ENCODE measurements around the gene HSPA12A.

Gene HSPA12A

GRCh38 chr10:116655568-116655967 lies 86.8 kb downstream of the HSPA12A start:
- no peak overlapping the region for H3K4me3 ChIP-seq (ENCODE audit: low read length in 2 of 2)
- no peaks in the 10 kb centered on the region for H3K9me3 ChIP-seq (ENCODE audit: control insufficient read depth in 2 of 2, low read length in 2 of 2)
- no peak overlapping the region for H3K27ac ChIP-seq (ENCODE audit: low read length)
- no peaks in the 10 kb centered on the region for H3K4me1 ChIP-seq (ENCODE audit: control insufficient read depth, insufficient read depth, low read length)
- no peaks in the 10 kb centered on the region for H3K36me3 ChIP-seq (ENCODE audit: control insufficient read depth in 2 of 2, insufficient read depth in 2 of 2, low read length in 2 of 2)
- peaks cover 0 to 6% of the 10 kb centered on the region in 2 donors for H3K27me3 ChIP-seq (ENCODE audit: control insufficient read depth in 1 of 2, insufficient read depth in 2 of 2, low read length in 2 of 2)
- no peak overlapping the region for H3K9ac ChIP-seq (ENCODE audit: low read length in 2 of 2)

- H3K4me1 ChIP-seq (ENCODE audit: control insufficient read depth, insufficient read depth, low read length), result no peaks in the 10 kb centered on the region
- H3K9ac ChIP-seq (ENCODE audit: low read length in 2 of 2), result no peak overlapping the region
- peaks cover 0 to 6% of the 10 kb centered on the region in 2 donors for H3K27me3 ChIP-seq (ENCODE audit: control insufficient read depth in 1 of 2, insufficient read depth in 2 of 2, low read length in 2 of 2)
- H3K9me3 ChIP-seq (ENCODE audit: control insufficient read depth in 2 of 2, low read length in 2 of 2), result no peaks in the 10 kb centered on the region
- H3K27ac ChIP-seq (ENCODE audit: low read length), result no peak overlapping the region
- H3K36me3 ChIP-seq (ENCODE audit: control insufficient read depth in 2 of 2, insufficient read depth in 2 of 2, low read length in 2 of 2), result no peaks in the 10 kb centered on the region
- H3K4me3 ChIP-seq (ENCODE audit: low read length in 2 of 2), result no peak overlapping the region
Observed at GRCh38 chr10:116654816-116655215, 87.5 kb downstream of the HSPA12A start.

GRCh38 chr10:116653885-116654284 lies 88.5 kb downstream of the HSPA12A start:
- Histone ChIP-seq H3K9me3 (ENCODE audit: control insufficient read depth in 2 of 2, low read length in 2 of 2) (no peaks in the 10 kb centered on the region), H3K36me3 (ENCODE audit: control insufficient read depth in 2 of 2, insufficient read depth in 2 of 2, low read length in 2 of 2) (no peaks in the 10 kb centered on the region), H3K4me3 (ENCODE audit: low read length in 2 of 2) (no peak overlapping the region), H3K27ac (ENCODE audit: low read length) (no peak overlapping the region), H3K4me1 (ENCODE audit: control insufficient read depth, insufficient read depth, low read length) (no peaks in the 10 kb centered on the region), H3K9ac (ENCODE audit: low read length in 2 of 2) (no peak overlapping the region), H3K27me3 (ENCODE audit: control insufficient read depth in 1 of 2, insufficient read depth in 2 of 2, low read length in 2 of 2) (peaks cover 0 to 6% of the 10 kb centered on the region in 2 donors)

- Histone ChIP-seq H3K27me3 (ENCODE audit: control insufficient read depth in 1 of 2, insufficient read depth in 2 of 2, low read length in 2 of 2) (no peaks in the 10 kb centered on the region), H3K36me3 (ENCODE audit: control insufficient read depth in 2 of 2, insufficient read depth in 2 of 2, low read length in 2 of 2) (no peaks in the 10 kb centered on the region), H3K27ac (ENCODE audit: low read length) (no peak overlapping the region), H3K4me3 (ENCODE audit: low read length in 2 of 2) (no peak overlapping the region), H3K4me1 (ENCODE audit: control insufficient read depth, insufficient read depth, low read length) (no peaks in the 10 kb centered on the region), H3K9ac (ENCODE audit: low read length in 2 of 2) (no peak overlapping the region), H3K9me3 (ENCODE audit: control insufficient read depth in 2 of 2, low read length in 2 of 2) (no peaks in the 10 kb centered on the region)
Observed at GRCh38 chr10:116648903-116649302, 93.5 kb downstream of the HSPA12A start.

- Histone ChIP-seq H3K27me3 (ENCODE audit: control insufficient read depth in 1 of 2, insufficient read depth in 2 of 2, low read length in 2 of 2) (no peaks in the 10 kb centered on the region), H3K9ac (ENCODE audit: low read length in 2 of 2) (no peak overlapping the region), H3K4me3 (ENCODE audit: low read length in 2 of 2) (no peak overlapping the region), H3K4me1 (ENCODE audit: control insufficient read depth, insufficient read depth, low read length) (no peaks in the 10 kb centered on the region), H3K27ac (ENCODE audit: low read length) (no peak overlapping the region), H3K9me3 (ENCODE audit: control insufficient read depth in 2 of 2, low read length in 2 of 2) (no peaks in the 10 kb centered on the region), H3K36me3 (ENCODE audit: control insufficient read depth in 2 of 2, insufficient read depth in 2 of 2, low read length in 2 of 2) (no peaks in the 10 kb centered on the region)
Observed at GRCh38 chr10:116646502-116646901, 95.9 kb downstream of the HSPA12A start.

- H3K27me3 ChIP-seq (ENCODE audit: control insufficient read depth in 1 of 2, insufficient read depth in 2 of 2, low read length in 2 of 2), result no peaks in the 10 kb centered on the region
- H3K9ac ChIP-seq (ENCODE audit: low read length in 2 of 2), result no peak overlapping the region
- H3K4me1 ChIP-seq (ENCODE audit: control insufficient read depth, insufficient read depth, low read length), result no peaks in the 10 kb centered on the region
- no peak overlapping the region for H3K27ac ChIP-seq (ENCODE audit: low read length)
- no peak overlapping the region for H3K4me3 ChIP-seq (ENCODE audit: low read length in 2 of 2)
- H3K9me3 ChIP-seq (ENCODE audit: control insufficient read depth in 2 of 2, low read length in 2 of 2), result peaks cover 0 to 2% of the 10 kb centered on the region in 2 donors
- no peaks in the 10 kb centered on the region for H3K36me3 ChIP-seq (ENCODE audit: control insufficient read depth in 2 of 2, insufficient read depth in 2 of 2, low read length in 2 of 2)
Observed at GRCh38 chr10:116637830-116638229, 104.5 kb downstream of the HSPA12A start.

GRCh38 chr10:116636976-116637375 lies 105.4 kb downstream of the HSPA12A start:
- Histone ChIP-seq H3K27ac (ENCODE audit: low read length) (no peak overlapping the region), H3K27me3 (ENCODE audit: control insufficient read depth in 1 of 2, insufficient read depth in 2 of 2, low read length in 2 of 2) (no peaks in the 10 kb centered on the region), H3K4me3 (ENCODE audit: low read length in 2 of 2) (no peak overlapping the region), H3K9me3 (ENCODE audit: control insufficient read depth in 2 of 2, low read length in 2 of 2) (peaks cover 0 to 2% of the 10 kb centered on the region in 2 donors), H3K9ac (ENCODE audit: low read length in 2 of 2) (no peak overlapping the region), H3K4me1 (ENCODE audit: control insufficient read depth, insufficient read depth, low read length) (no peaks in the 10 kb centered on the region), H3K36me3 (ENCODE audit: control insufficient read depth in 2 of 2, insufficient read depth in 2 of 2, low read length in 2 of 2) (no peaks in the 10 kb centered on the region)

- Histone ChIP-seq H3K9ac (ENCODE audit: low read length in 2 of 2) (no peak overlapping the region), H3K36me3 (ENCODE audit: control insufficient read depth in 2 of 2, insufficient read depth in 2 of 2, low read length in 2 of 2) (no peaks in the 10 kb centered on the region), H3K4me3 (ENCODE audit: low read length in 2 of 2) (no peak overlapping the region), H3K4me1 (ENCODE audit: control insufficient read depth, insufficient read depth, low read length) (no peaks in the 10 kb centered on the region), H3K9me3 (ENCODE audit: control insufficient read depth in 2 of 2, low read length in 2 of 2) (peaks cover 0 to 2% of the 10 kb centered on the region in 2 donors), H3K27ac (ENCODE audit: low read length) (no peak overlapping the region), H3K27me3 (ENCODE audit: control insufficient read depth in 1 of 2, insufficient read depth in 2 of 2, low read length in 2 of 2) (no peaks in the 10 kb centered on the region)
Observed at GRCh38 chr10:116636385-116636784, 106.0 kb downstream of the HSPA12A start.

GRCh38 chr10:116634126-116634975 lies 108.0 kb downstream of the HSPA12A start:
- Histone ChIP-seq H3K9ac (ENCODE audit: low read length in 2 of 2) (no peak overlapping the region), H3K4me1 (ENCODE audit: control insufficient read depth, insufficient read depth, low read length) (no peaks in the 10 kb centered on the region), H3K4me3 (ENCODE audit: low read length in 2 of 2) (no peak overlapping the region), H3K27ac (ENCODE audit: low read length) (no peak overlapping the region), H3K9me3 (ENCODE audit: control insufficient read depth in 2 of 2, low read length in 2 of 2) (no peaks in the 10 kb centered on the region), H3K27me3 (ENCODE audit: control insufficient read depth in 1 of 2, insufficient read depth in 2 of 2, low read length in 2 of 2) (no peaks in the 10 kb centered on the region), H3K36me3 (ENCODE audit: control insufficient read depth in 2 of 2, insufficient read depth in 2 of 2, low read length in 2 of 2) (no peaks in the 10 kb centered on the region)

- Histone ChIP-seq H3K9ac (ENCODE audit: low read length in 2 of 2) (no peak overlapping the region), H3K27me3 (ENCODE audit: control insufficient read depth in 1 of 2, insufficient read depth in 2 of 2, low read length in 2 of 2) (no peaks in the 10 kb centered on the region), H3K4me1 (ENCODE audit: control insufficient read depth, insufficient read depth, low read length) (no peaks in the 10 kb centered on the region), H3K9me3 (ENCODE audit: control insufficient read depth in 2 of 2, low read length in 2 of 2) (no peaks in the 10 kb centered on the region), H3K36me3 (ENCODE audit: control insufficient read depth in 2 of 2, insufficient read depth in 2 of 2, low read length in 2 of 2) (no peaks in the 10 kb centered on the region), H3K27ac (ENCODE audit: low read length) (no peak overlapping the region), H3K4me3 (ENCODE audit: low read length in 2 of 2) (no peak overlapping the region)
Observed at GRCh38 chr10:116633216-116633600, 109.2 kb downstream of the HSPA12A start.

- H3K9ac ChIP-seq (ENCODE audit: low read length in 2 of 2), result no peak overlapping the region
- no peak overlapping the region for H3K4me3 ChIP-seq (ENCODE audit: low read length in 2 of 2)
- H3K36me3 ChIP-seq (ENCODE audit: control insufficient read depth in 2 of 2, insufficient read depth in 2 of 2, low read length in 2 of 2), result no peaks in the 10 kb centered on the region
- H3K9me3 ChIP-seq (ENCODE audit: control insufficient read depth in 2 of 2, low read length in 2 of 2), result no peaks in the 10 kb centered on the region
- no peak overlapping the region for H3K27ac ChIP-seq (ENCODE audit: low read length)
- H3K4me1 ChIP-seq (ENCODE audit: control insufficient read depth, insufficient read depth, low read length), result no peaks in the 10 kb centered on the region
- peaks cover 0 to 1% of the 10 kb centered on the region in 2 donors for H3K27me3 ChIP-seq (ENCODE audit: control insufficient read depth in 1 of 2, insufficient read depth in 2 of 2, low read length in 2 of 2)
Observed at GRCh38 chr10:116632596-116633215, 109.7 kb downstream of the HSPA12A start.

Data from stomach smooth muscle (tissue), 2 donors.